ENCODE data around the gene RAB2B. TPM values are rescaled to one million over a fixed set of nuclear protein-coding genes. Genes with fewer than 3 reads are reported as not detected.

The RAB2B gene
- total and polyA plus RNA-seq, 2 donors (not counting 1 experiment from before 2014, with no cell fraction given): 27.8 to 31.7 TPM

DNA sequence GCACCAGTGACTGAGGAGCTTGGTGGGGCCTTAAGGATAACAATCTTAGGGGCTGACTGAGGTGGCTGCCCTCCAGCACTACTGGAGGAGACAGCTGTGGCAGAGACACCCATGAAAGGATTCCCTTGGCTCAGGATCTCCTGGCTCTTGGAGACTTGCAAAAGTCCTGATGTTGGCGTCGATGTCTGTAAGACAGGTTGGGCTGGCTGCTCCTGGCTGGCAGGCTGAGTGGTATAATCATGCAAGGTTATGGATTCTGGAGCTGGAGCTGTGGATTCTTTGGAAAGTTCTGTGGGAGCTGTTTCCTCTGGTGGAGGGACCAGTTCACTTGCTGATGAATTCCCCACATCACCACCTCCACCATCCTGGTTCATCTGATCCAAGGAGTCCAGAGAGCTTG lies 45.6 kb downstream of the RAB2B start:
- no peaks in the 10 kb centered on the region for H3K9me3 ChIP-seq (ENCODE audit: control insufficient read depth, insufficient read depth, low read depth, low read length)
- H3K36me3 ChIP-seq (ENCODE audit: control insufficient read depth, insufficient read depth, low read length): peaks cover 11% of the 10 kb centered on the region
- H3K79me2 ChIP-seq (ENCODE audit: control insufficient read depth, insufficient read depth, low read length): peaks cover 50% of the 10 kb centered on the region
- no peaks in the 10 kb centered on the region for H3K27me3 ChIP-seq (ENCODE audit: control insufficient read depth, insufficient read depth, low read length)
- H3K4me2 ChIP-seq (ENCODE audit: extremely low read depth, insufficient read depth, low read length): no peak overlapping the region
- DNase-seq (ENCODE audit: low read depth in 2 of 2): no peak
- no peaks in the 10 kb centered on the region for H3K4me1 ChIP-seq (ENCODE audit: control insufficient read depth, extremely low read depth, insufficient read depth, low read length)
- no peak overlapping the region for H3K9ac ChIP-seq (ENCODE audit: insufficient read depth, low read length)
- no peak overlapping the region for H3K27ac ChIP-seq (ENCODE audit: insufficient read depth, low read length)
- no peak overlapping the region for H3K4me3 ChIP-seq (replicated peaks in 1 of 4; ENCODE audit: control extremely low read depth in 1 of 4, insufficient read depth in 1 of 4, low read depth in 3 of 4, low read length in 4 of 4)
- H2AFZ ChIP-seq (ENCODE audit: low read length): no peak overlapping the region
- peaks cover 2% of the 10 kb centered on the region for H4K20me1 ChIP-seq (ENCODE audit: control insufficient read depth, extremely low read depth, insufficient read depth, low read length)
- TF ChIP-seq EZH2 (IDR thresholded peaks at IDR 0.05; ENCODE audit: low read length, missing control alignments): no peak
- TF ChIP-seq, protein P1, sequence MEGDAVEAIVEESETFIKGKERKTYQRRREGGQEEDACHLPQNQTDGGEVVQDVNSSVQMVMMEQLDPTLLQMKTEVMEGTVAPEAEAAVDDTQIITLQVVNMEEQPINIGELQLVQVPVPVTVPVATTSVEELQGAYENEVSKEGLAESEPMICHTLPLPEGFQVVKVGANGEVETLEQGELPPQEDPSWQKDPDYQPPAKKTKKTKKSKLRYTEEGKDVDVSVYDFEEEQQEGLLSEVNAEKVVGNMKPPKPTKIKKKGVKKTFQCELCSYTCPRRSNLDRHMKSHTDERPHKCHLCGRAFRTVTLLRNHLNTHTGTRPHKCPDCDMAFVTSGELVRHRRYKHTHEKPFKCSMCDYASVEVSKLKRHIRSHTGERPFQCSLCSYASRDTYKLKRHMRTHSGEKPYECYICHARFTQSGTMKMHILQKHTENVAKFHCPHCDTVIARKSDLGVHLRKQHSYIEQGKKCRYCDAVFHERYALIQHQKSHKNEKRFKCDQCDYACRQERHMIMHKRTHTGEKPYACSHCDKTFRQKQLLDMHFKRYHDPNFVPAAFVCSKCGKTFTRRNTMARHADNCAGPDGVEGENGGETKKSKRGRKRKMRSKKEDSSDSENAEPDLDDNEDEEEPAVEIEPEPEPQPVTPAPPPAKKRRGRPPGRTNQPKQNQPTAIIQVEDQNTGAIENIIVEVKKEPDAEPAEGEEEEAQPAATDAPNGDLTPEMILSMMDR (conservative IDR thresholded peaks at IDR 0.05 in 1 of 2, IDR thresholded peaks at IDR 0.05 in 1 of 2; ENCODE audit: low read depth in 1 of 2, low read length in 2 of 2): no peak

DNA sequence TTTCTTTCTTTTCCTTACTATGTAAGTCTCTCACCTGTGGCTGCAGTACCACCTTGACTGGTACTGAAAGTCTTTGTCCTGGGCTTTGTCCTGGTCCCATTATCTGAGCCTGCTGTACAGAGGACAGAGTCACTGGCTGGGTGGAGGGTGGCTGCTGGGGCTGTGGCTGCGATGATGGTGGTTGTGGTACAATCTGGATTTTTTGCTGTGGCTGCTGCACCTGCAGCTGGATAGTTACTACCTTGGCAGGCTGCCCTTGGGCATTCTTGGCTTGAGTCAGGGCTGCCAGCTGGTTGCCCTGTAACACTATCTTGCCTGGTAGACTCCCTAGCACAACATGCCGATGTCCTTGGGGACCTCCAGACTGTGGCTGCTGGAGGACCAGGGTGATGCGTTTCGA lies 47.8 kb downstream of the RAB2B start:
- TF ChIP-seq EZH2 (IDR thresholded peaks at IDR 0.05; ENCODE audit: low read length, missing control alignments): no peak
- TF ChIP-seq, protein P1 (conservative IDR thresholded peaks at IDR 0.05 in 1 of 2, IDR thresholded peaks at IDR 0.05 in 1 of 2; ENCODE audit: low read depth in 1 of 2, low read length in 2 of 2): no peak
- Histone ChIP-seq H3K27me3 (ENCODE audit: control insufficient read depth, insufficient read depth, low read length) (no peaks in the 10 kb centered on the region), H3K79me2 (ENCODE audit: control insufficient read depth, insufficient read depth, low read length) (peaks cover 28% of the 10 kb centered on the region), H3K4me3 (replicated peaks in 1 of 4; ENCODE audit: control extremely low read depth in 1 of 4, insufficient read depth in 1 of 4, low read depth in 3 of 4, low read length in 4 of 4) (no peak overlapping the region), H3K27ac (ENCODE audit: insufficient read depth, low read length) (no peak overlapping the region), H3K4me2 (ENCODE audit: extremely low read depth, insufficient read depth, low read length) (no peak overlapping the region), H3K4me1 (ENCODE audit: control insufficient read depth, extremely low read depth, insufficient read depth, low read length) (no peaks in the 10 kb centered on the region), H3K9me3 (ENCODE audit: control insufficient read depth, insufficient read depth, low read depth, low read length) (no peaks in the 10 kb centered on the region), H3K36me3 (ENCODE audit: control insufficient read depth, insufficient read depth, low read length) (peaks cover 16% of the 10 kb centered on the region), H4K20me1 (ENCODE audit: control insufficient read depth, extremely low read depth, insufficient read depth, low read length) (peaks cover 2% of the 10 kb centered on the region), H2AFZ (ENCODE audit: low read length) (no peak overlapping the region), H3K9ac (ENCODE audit: insufficient read depth, low read length) (no peak overlapping the region)
- no peak for DNase-seq (ENCODE audit: low read depth in 2 of 2)

DNA sequence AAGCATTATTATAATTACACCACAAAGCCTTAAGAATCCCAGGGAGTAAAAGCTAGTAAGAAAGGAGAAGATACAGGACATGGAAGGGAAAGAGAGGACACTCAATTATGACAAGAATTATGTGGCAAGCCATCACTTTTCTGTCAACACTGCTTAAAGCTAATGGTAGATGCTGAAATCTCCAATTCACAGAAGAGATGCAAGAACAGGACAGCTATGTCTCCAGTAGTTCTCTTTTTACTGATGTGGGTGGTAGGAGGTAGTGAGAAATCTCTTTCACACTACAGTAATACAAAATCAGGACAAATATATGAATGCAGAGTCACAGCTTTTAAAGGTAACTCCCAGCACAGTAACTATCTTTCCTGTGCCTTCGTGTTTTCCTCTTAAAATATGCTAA lies 50.1 kb downstream of the RAB2B start:
- no peak overlapping the region for H3K9ac ChIP-seq (ENCODE audit: insufficient read depth, low read length)
- H3K36me3 ChIP-seq (ENCODE audit: control insufficient read depth, insufficient read depth, low read length): peaks cover 16% of the 10 kb centered on the region
- H2AFZ ChIP-seq (ENCODE audit: low read length): no peak overlapping the region
- no peak overlapping the region for H3K27ac ChIP-seq (ENCODE audit: insufficient read depth, low read length)
- no peak for TF ChIP-seq EZH2 (IDR thresholded peaks at IDR 0.05; ENCODE audit: low read length, missing control alignments)
- TF ChIP-seq, protein P1 (conservative IDR thresholded peaks at IDR 0.05 in 1 of 2, IDR thresholded peaks at IDR 0.05 in 1 of 2; ENCODE audit: low read depth in 1 of 2, low read length in 2 of 2): no peak
- no peak overlapping the region for H3K4me2 ChIP-seq (ENCODE audit: extremely low read depth, insufficient read depth, low read length)
- H4K20me1 ChIP-seq (ENCODE audit: control insufficient read depth, extremely low read depth, insufficient read depth, low read length): no peaks in the 10 kb centered on the region
- no peaks in the 10 kb centered on the region for H3K27me3 ChIP-seq (ENCODE audit: control insufficient read depth, insufficient read depth, low read length)
- no peaks in the 10 kb centered on the region for H3K4me1 ChIP-seq (ENCODE audit: control insufficient read depth, extremely low read depth, insufficient read depth, low read length)
- H3K9me3 ChIP-seq (ENCODE audit: control insufficient read depth, insufficient read depth, low read depth, low read length): no peaks in the 10 kb centered on the region
- DNase-seq (ENCODE audit: low read depth in 2 of 2): no peak
- H3K4me3 ChIP-seq (replicated peaks in 1 of 4; ENCODE audit: control extremely low read depth in 1 of 4, insufficient read depth in 1 of 4, low read depth in 3 of 4, low read length in 4 of 4): no peak overlapping the region
- H3K79me2 ChIP-seq (ENCODE audit: control insufficient read depth, insufficient read depth, low read length): peaks cover 9% of the 10 kb centered on the region

Measured in fibroblast of lung (primary cell).